Activated CD8-positive, alpha-beta T cell treated with anti-CD3 and anti-CD28 coated beads for 36 hours (primary cell): Measurements from ENCODE around the gene SRD5A1. TPM values are rescaled to one million over a fixed set of nuclear protein-coding genes. Genes with fewer than 3 reads are reported as not detected.

ENCODE experiments used
- ATAC-seq: fragments of 200-7000 bp; cut with Tn5 transposase; one replicate; pipeline ENCODE4 v1.10.0; 2021; ENCODE audit warnings: mild to moderate bottlenecking, moderate library complexity
- CTCF ChIA-PET: fragments of 350-600 bp; sonication (Branson Sonifier 250); formaldehyde crosslinking; loops from one replicate; lab custom pipeline; 2021; ENCODE audit warnings: antibody characterized with exemption; lab: Charles Lee
- POLR2A ChIA-PET: fragments of 350-600 bp; sonication (Branson Sonifier 250); formaldehyde crosslinking; loops from one replicate; lab custom pipeline; 2021; ENCODE audit warnings: antibody characterized with exemption; lab: Charles Lee
- DNase-seq: peaks from one replicate; pipeline ENCODE4 v3.0.0-alpha.2; 2020
- H3K27ac Mint-ChIP-seq: one replicate; pipeline ENCODE4 v1.8.0; 2021; ENCODE audit warnings: mild to moderate bottlenecking, mixed read lengths
- H3K27me3 Mint-ChIP-seq: one replicate; pipeline ENCODE4 v1.8.0; 2021; ENCODE audit warnings: mixed read lengths
- H3K36me3 Mint-ChIP-seq: one replicate; pipeline ENCODE4 v1.8.0; 2021; ENCODE audit warnings: low read depth, mixed read lengths
- H3K4me1 Mint-ChIP-seq: one replicate; pipeline ENCODE4 v1.8.0; 2021; ENCODE audit warnings: low read depth, mixed read lengths
- H3K4me3 Mint-ChIP-seq: one replicate; pipeline ENCODE4 v1.8.0; 2021; ENCODE audit warnings: mild to moderate bottlenecking, moderate library complexity, mixed read lengths
- H3K9me3 Mint-ChIP-seq: one replicate; pipeline ENCODE4 v1.8.0; 2021; ENCODE audit warnings: mixed read lengths
- intact Hi-C: fragments of 100-400 bp; cut with micrococcal nuclease; formaldehyde crosslinking; loops from one replicate; pipeline ENCODE4 v1.10.0; 2022
- total RNA-seq, 2 experiments: library from RNA; stranded (reverse); gene quantifications; one replicate each; pipeline ENCODE4 v1.2.3, GENCODE V29; 2021
- TF ChIP-seq, protein P1 (sequence below): fragments of 200-600 bp; IDR thresholded peaks from one replicate; pipeline ENCODE4 v1.8.0; 2022; ENCODE audit warnings: antibody characterized with exemption, mild to moderate bottlenecking

The SRD5A1 gene
- total RNA-seq, 2 experiments from 2014 or later = 10.6 to 12.4 TPM

DNA sequence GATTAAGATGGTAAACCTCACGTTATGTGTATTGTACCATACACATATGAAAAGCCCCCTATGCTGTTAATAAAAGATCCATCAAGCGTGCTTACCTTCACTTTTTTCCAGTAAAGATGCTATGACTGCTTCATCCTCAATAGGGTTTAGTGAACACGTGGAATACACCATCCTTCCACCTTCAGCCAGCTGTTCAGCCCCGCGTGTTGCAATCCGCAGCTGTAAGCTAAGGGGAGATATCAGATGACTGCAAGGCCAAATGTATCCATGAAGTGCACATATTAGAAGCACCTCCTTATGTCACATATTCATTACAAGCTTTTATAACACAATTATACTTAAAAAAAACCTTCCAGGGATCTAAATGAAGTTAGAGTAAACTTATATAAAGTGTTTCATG, 16.6 kb upstream of the SRD5A1 start:
- Mint-ChIP-seq H3K9me3 (no peaks in the 10 kb centered on the region), H3K27ac (no peak overlapping the region), H3K4me1 (peaks cover 36% of the 10 kb centered on the region), H3K27me3 (no peaks in the 10 kb centered on the region), H3K36me3 (peaks cover 66% of the 10 kb centered on the region), H3K4me3 (no peak overlapping the region)
- ATAC-seq (no peak), DNase-seq (no peak)
- ChIA-PET POLR2A (no interaction called here), CTCF (interaction anchor here (3.4 kb wide), 1 partner anchor 128 kb away, joined by 13 read pairs; no protein-coding TSS in a partner anchor)
- TF ChIP-seq, protein P1, sequence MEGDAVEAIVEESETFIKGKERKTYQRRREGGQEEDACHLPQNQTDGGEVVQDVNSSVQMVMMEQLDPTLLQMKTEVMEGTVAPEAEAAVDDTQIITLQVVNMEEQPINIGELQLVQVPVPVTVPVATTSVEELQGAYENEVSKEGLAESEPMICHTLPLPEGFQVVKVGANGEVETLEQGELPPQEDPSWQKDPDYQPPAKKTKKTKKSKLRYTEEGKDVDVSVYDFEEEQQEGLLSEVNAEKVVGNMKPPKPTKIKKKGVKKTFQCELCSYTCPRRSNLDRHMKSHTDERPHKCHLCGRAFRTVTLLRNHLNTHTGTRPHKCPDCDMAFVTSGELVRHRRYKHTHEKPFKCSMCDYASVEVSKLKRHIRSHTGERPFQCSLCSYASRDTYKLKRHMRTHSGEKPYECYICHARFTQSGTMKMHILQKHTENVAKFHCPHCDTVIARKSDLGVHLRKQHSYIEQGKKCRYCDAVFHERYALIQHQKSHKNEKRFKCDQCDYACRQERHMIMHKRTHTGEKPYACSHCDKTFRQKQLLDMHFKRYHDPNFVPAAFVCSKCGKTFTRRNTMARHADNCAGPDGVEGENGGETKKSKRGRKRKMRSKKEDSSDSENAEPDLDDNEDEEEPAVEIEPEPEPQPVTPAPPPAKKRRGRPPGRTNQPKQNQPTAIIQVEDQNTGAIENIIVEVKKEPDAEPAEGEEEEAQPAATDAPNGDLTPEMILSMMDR = no peak
- intact Hi-C loops = no loop called here

DNA sequence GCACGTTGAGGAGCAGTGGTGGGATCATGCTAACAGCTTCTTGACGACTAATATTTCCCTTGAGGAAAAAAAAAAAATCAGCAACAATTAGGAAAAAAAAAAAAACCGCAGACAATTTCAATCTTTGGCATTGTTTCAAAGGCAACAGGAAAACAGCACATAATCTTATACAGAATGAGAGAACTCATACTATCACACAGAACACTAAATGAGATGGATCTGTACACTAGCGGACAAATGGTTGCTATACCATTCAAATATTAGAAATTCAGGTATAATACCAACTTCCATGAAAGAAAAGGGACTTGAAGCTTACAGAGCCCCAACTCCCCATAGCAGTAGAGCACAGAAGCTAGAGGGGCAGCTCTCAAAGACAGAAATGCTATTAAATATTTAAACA, 10.0 kb upstream of the SRD5A1 start:
- H3K4me1 Mint-ChIP-seq = peaks cover 32% of the 10 kb centered on the region
- no peaks in the 10 kb centered on the region for H3K27me3 Mint-ChIP-seq
- no peak overlapping the region for H3K27ac Mint-ChIP-seq
- intact Hi-C loops = no loop called here
- ChIA-PET POLR2A (interaction anchor here (0.8 to 3.0 kb wide), 3 partner anchors 10 to 26 kb away, joined by 3 to 11 read pairs (median 5); partner anchors contain the start of genes NSUN2 and SRD5A1), CTCF (no interaction called here)
- H3K9me3 Mint-ChIP-seq = peaks cover 17% of the 10 kb centered on the region
- no peak overlapping the region for H3K4me3 Mint-ChIP-seq
- ATAC-seq = no peak
- H3K36me3 Mint-ChIP-seq = peaks cover 71% of the 10 kb centered on the region
- DNase-seq = no peak
- TF ChIP-seq, protein P1 = no peak

DNA sequence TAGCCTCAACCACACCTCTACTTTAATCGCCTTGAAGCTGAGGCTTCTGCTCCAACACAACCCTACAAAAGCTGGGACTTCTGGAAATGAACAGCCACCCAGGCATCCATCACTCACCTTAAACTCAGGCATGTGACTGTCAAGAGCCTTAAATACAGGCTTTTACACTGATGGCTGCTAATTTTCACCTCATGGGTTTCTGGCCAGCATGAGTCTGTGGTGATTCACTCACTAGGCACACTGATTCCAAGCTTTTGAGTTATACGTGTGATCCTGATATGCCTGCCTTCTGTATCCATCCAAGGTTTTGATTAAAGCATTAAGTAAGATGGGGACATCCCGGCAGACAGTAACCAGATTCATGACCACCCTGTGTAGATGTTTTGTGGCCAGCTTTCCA, 9.3 kb upstream of the SRD5A1 start:
- no peak overlapping the region for H3K27ac Mint-ChIP-seq
- peaks cover 72% of the 10 kb centered on the region for H3K36me3 Mint-ChIP-seq
- CTCF ChIA-PET = no interaction called here
- H3K4me3 Mint-ChIP-seq = no peak overlapping the region
- TF ChIP-seq, protein P1 = no peak
- POLR2A ChIA-PET = interaction anchor here (0.7 to 3.2 kb wide), 5 partner anchors 9 to 274 kb away, joined by 3 to 12 read pairs (median 9); partner anchors contain the start of genes NSUN2 and SRD5A1
- DNase-seq = no peak
- H3K9me3 Mint-ChIP-seq = peaks cover 17% of the 10 kb centered on the region
- H3K27me3 Mint-ChIP-seq = no peaks in the 10 kb centered on the region
- intact Hi-C loops = no loop called here
- peaks cover 35% of the 10 kb centered on the region for H3K4me1 Mint-ChIP-seq
- ATAC-seq = no peak

DNA sequence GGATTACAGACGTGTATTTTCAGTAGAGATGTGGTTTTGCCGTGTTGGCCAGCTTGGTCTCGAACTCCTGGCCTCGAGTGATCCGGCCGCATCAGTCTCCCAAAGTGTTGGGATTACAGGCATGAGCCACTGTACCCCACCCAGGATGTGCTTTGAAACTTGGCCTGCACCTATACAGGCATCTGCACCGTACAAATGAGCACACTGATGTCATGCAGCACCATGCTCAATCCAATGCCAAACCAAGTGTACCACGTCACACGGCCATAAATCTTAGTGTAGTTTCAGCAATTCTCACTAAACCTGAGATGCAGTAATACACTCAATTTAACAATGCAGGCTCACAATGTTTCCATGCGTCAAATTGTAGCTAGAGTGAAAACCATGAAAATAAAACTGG, 6.7 kb upstream of the SRD5A1 start:
- H3K27ac Mint-ChIP-seq = peak overlapping the region; percentile 49
- DNase-seq = no peak
- ChIA-PET POLR2A (interaction anchor here (0.9 to 3.2 kb wide), 3 partner anchors 9 to 103 kb away, joined by 3 to 12 read pairs (median 4); no protein-coding TSS in a partner anchor), CTCF (interaction anchor here (0.9 to 1.1 kb wide), 2 partner anchors 119 to 140 kb away, joined by 3 read pairs; no protein-coding TSS in a partner anchor)
- H3K4me1 Mint-ChIP-seq = peaks cover 55% of the 10 kb centered on the region
- H3K27me3 Mint-ChIP-seq = no peaks in the 10 kb centered on the region
- peaks cover 17% of the 10 kb centered on the region for H3K9me3 Mint-ChIP-seq
- H3K4me3 Mint-ChIP-seq = no peak overlapping the region
- H3K36me3 Mint-ChIP-seq = peaks cover 86% of the 10 kb centered on the region
- no peak for ATAC-seq
- TF ChIP-seq, protein P1 = no peak
- intact Hi-C loops = no loop called here

DNA sequence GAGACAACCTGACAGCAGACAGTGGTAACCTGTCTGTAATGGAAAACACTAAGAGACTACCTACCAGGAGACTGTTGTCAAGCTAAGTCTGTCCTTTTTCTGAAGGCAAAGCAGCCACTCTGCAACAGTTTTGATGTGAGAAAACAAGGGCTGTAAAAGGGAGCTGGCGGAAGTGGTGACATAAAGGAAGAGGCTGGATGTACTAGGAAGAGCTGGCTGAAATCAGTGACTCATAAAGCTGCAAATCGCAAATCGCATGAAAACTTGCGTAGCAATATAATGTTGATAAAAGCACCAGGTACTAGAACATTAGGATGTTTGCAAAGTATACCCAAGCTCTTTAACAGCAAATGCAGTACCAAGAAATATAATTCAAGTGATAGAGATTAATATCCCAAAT, 1.8 kb upstream of the SRD5A1 start:
- H3K27ac Mint-ChIP-seq = peak overlapping the region; percentile 19
- H3K4me3 Mint-ChIP-seq = peak overlapping the region; percentile 99
- H3K27me3 Mint-ChIP-seq = no peaks in the 10 kb centered on the region
- ChIA-PET POLR2A (interaction anchor here (0.6 to 3.1 kb wide), 6 partner anchors 13 to 189 kb away, joined by 3 to 22 read pairs (median 7); partner anchors contain the start of gene TENT4A), CTCF (interaction anchor here (1.4 to 4.0 kb wide), 2 partner anchors 113 to 116 kb away, joined by 4 to 26 read pairs; no protein-coding TSS in a partner anchor)
- ATAC-seq = no peak
- intact Hi-C loops = loop anchor here (5.0 kb wide), 1 partner anchor 81 kb away; the partner anchor contains the start of gene TENT4A
- peaks cover 52% of the 10 kb centered on the region for H3K36me3 Mint-ChIP-seq
- DNase-seq = no peak
- peaks cover 50% of the 10 kb centered on the region for H3K4me1 Mint-ChIP-seq
- TF ChIP-seq, protein P1 = no peak
- H3K9me3 Mint-ChIP-seq = no peaks in the 10 kb centered on the region
